HEK293T (cell line): ENCODE measurements around the gene ZNF831.

ENCODE experiments used
- CTCF ChIA-PET: fragments of 350-600 bp; formaldehyde crosslinking; extraction: SDS; loops from one replicate; lab custom pipeline; 2021; ENCODE audit warnings: antibody characterized with exemption, inconsistent platforms; lab: Yijun Ruan, JAX
- POLR2A ChIA-PET: fragments of 350-600 bp; formaldehyde crosslinking; extraction: SDS; loops from one replicate; lab custom pipeline; 2020; ENCODE audit warnings: antibody characterized with exemption, inconsistent platforms; lab: Yijun Ruan, JAX
- DNase-seq: peaks from one replicate; pipeline ENCODE4 v3.0.0; 2012; ENCODE audit warnings: mixed read lengths; ENCODE audit errors: extremely low spot score
- ARNT ChIP-seq: fragments of 450-650 bp; IDR thresholded peaks from 2 replicates; pipeline ENCODE4 v1.6.1; 2017; ENCODE audit warnings: mild to moderate bottlenecking
- BHLHE40 ChIP-seq: fragments of 450-650 bp; IDR thresholded peaks from 2 replicates; pipeline ENCODE4 v1.6.1; 2016; ENCODE audit warnings: mild to moderate bottlenecking, moderate library complexity, borderline replicate concordance
- CTBP1 ChIP-seq: fragments of 450-650 bp; IDR thresholded peaks from 2 replicates; pipeline ENCODE4 v1.6.1; 2016; ENCODE audit warnings: borderline replicate concordance
- ELF4 ChIP-seq: fragments of 450-650 bp; IDR thresholded peaks from 2 replicates; pipeline ENCODE4 v1.6.1; 2017; ENCODE audit warnings: antibody characterized with exemption
- FOXA1 ChIP-seq: fragments of 450-650 bp; IDR thresholded peaks from 2 replicates; pipeline ENCODE4 v1.6.1; 2016; ENCODE audit warnings: mild to moderate bottlenecking
- FOXK2 ChIP-seq: fragments of 450-650 bp; IDR thresholded peaks from 2 replicates; pipeline ENCODE4 v1.6.1; 2016; ENCODE audit warnings: mild to moderate bottlenecking
- FOXM1 ChIP-seq: fragments of 450-650 bp; IDR thresholded peaks from 2 replicates; pipeline ENCODE4 v1.6.1; 2017; ENCODE audit warnings: mild to moderate bottlenecking, borderline replicate concordance
- HDGF ChIP-seq: fragments of 450-650 bp; IDR thresholded peaks from 2 replicates; pipeline ENCODE4 v1.6.1; 2017; ENCODE audit warnings: antibody characterized with exemption, borderline replicate concordance
- L3MBTL2 ChIP-seq: fragments of 450-650 bp; conservative IDR thresholded peaks from 2 replicates; pipeline ENCODE4 v1.6.1; 2016; ENCODE audit warnings: mild to moderate bottlenecking
- LEF1 ChIP-seq: fragments of 450-650 bp; IDR thresholded peaks from 2 replicates; pipeline ENCODE4 v1.6.1; 2017; ENCODE audit warnings: mild to moderate bottlenecking, borderline replicate concordance
- NFRKB ChIP-seq: fragments of 450-650 bp; IDR thresholded peaks from 2 replicates; pipeline ENCODE4 v1.6.1; 2016; ENCODE audit warnings: mild to moderate bottlenecking, moderate library complexity
- SP1 ChIP-seq: fragments of 450-650 bp; IDR thresholded peaks from 2 replicates; pipeline ENCODE4 v1.6.1; 2017
- SUZ12 ChIP-seq: fragments of 450-650 bp; IDR thresholded peaks from 2 replicates; pipeline ENCODE4 v1.6.1; 2016; ENCODE audit warnings: mild to moderate bottlenecking
- TARDBP ChIP-seq: fragments of 450-650 bp; IDR thresholded peaks from 2 replicates; pipeline ENCODE4 v1.6.1; 2016
- ZNF384 ChIP-seq: fragments of 450-650 bp; IDR thresholded peaks from 2 replicates; pipeline ENCODE4 v1.6.1; 2016
- TF ChIP-seq, protein P1 (sequence below): fragments of 450-650 bp; IDR thresholded peaks from 2 replicates; pipeline ENCODE4 v1.6.1; 2016

ZNF831 gene

DNA sequence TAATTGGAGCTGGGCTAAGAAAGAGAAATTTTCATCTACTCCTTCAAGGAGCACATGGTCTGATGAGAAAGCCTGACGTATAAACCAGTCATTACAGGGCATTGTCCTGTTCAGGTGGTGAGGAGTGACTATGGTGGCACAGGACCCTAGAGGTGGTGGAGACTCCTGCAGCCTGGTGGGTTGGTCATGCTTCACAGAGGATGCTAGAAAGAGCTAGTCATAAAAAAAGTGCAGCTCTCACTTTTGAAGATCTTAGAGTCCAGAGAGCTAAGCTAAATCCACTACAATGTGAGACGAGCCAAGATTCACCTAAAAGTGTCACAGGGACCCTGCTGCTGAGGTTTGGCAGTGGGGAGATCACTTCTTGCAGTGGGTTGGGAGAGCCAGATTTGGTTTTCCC is 9.8 kb upstream of the ZNF831 start:
- POLR2A ChIA-PET = no interaction called here
- DNase-seq = no peak
- CTCF ChIA-PET = no interaction called here
- no peak for TF ChIP-seq LEF1
- TF ChIP-seq HDGF = no peak
- TF ChIP-seq FOXA1 = no peak
- TF ChIP-seq, protein P1, sequence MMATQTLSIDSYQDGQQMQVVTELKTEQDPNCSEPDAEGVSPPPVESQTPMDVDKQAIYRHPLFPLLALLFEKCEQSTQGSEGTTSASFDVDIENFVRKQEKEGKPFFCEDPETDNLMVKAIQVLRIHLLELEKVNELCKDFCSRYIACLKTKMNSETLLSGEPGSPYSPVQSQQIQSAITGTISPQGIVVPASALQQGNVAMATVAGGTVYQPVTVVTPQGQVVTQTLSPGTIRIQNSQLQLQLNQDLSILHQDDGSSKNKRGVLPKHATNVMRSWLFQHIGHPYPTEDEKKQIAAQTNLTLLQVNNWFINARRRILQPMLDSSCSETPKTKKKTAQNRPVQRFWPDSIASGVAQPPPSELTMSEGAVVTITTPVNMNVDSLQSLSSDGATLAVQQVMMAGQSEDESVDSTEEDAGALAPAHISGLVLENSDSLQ = no peak
- TF ChIP-seq FOXK2 = no peak
- TF ChIP-seq L3MBTL2 = no peak
- no peak for TF ChIP-seq TARDBP
- TF ChIP-seq ELF4 = no peak
- no peak for TF ChIP-seq ZNF384
- no peak for TF ChIP-seq SUZ12
- TF ChIP-seq CTBP1 = no peak
- TF ChIP-seq NFRKB = no peak
- no peak for TF ChIP-seq FOXM1
- TF ChIP-seq BHLHE40 = no peak
- no peak for TF ChIP-seq SP1

DNA sequence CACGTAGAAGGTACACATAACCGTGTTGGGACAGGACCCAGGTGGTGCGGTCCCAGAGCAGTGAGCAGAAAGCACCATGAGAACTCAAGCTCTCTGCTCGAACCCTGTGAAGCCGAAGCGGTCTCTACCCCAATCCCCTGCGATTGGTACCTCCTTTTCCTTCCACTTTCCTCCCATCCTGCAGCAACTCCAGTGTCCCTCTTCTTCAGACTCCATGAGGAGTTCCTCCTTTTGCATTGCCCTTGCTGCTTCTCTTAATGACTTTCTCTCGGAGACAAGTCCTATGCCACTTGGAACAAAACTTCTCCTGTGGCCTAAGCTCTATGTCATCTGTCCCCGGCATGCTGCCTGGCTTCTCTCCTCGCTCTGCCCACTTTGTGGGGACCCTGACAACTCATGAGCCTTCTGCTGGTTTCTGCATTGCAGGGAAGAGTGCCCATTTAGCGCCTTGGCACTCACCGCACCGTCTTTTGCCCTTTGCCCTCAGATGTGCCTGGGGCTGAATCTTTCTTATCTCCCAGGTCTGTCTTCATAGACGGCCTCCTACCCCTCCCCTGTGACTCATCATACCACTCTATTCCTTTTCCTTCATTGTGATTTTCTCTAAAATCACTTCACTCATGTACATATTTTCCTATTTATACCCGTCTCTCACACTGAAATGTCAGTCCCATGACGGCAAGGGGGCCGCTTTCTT is 9.2 kb upstream of the ZNF831 start:
- TF ChIP-seq L3MBTL2 (no peak), SP1 (no peak), CTBP1 (no peak), NFRKB (no peak), TARDBP (no peak), HDGF (no peak), BHLHE40 (no peak), FOXM1 (no peak), FOXA1 (no peak), FOXK2 (no peak), LEF1 (no peak), ZNF384 (no peak)
- TF ChIP-seq, protein P1 = no peak
- ChIA-PET POLR2A (no interaction called here), CTCF (no interaction called here)
- DNase-seq = no peak

DNA sequence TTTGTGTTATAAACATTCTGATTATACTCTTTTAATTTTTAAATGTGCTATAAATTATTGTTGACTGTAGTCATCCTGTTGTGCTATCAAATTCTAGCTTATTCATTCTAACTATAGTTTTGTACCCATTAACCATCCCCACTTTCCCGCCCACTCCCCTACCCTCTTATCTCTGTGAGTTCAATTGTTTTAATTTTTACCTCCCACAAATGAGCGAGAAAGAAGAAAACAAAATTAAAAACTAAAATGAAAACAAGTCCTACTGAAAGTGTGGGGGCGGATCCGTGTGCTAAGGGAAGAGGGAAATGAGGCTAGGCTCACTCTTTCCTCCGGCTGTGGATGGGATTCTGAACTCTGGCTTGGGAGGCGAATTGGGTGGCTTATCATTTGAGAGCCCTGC is 6.6 kb upstream of the ZNF831 start:
- TF ChIP-seq L3MBTL2 = no peak
- no peak for TF ChIP-seq NFRKB
- TF ChIP-seq ZNF384 = no peak
- no peak for TF ChIP-seq SP1
- TF ChIP-seq FOXM1 = no peak
- TF ChIP-seq BHLHE40 = no peak
- no peak for TF ChIP-seq FOXK2
- TF ChIP-seq, protein P1 = no peak
- TF ChIP-seq ELF4 = no peak
- no peak for TF ChIP-seq LEF1
- no peak for TF ChIP-seq FOXA1
- TF ChIP-seq HDGF = no peak
- TF ChIP-seq TARDBP = no peak
- no peak for TF ChIP-seq ARNT
- TF ChIP-seq SUZ12 = no peak
- TF ChIP-seq CTBP1 = no peak
- ChIA-PET CTCF (no interaction called here), POLR2A (no interaction called here)
- no peak for DNase-seq

DNA sequence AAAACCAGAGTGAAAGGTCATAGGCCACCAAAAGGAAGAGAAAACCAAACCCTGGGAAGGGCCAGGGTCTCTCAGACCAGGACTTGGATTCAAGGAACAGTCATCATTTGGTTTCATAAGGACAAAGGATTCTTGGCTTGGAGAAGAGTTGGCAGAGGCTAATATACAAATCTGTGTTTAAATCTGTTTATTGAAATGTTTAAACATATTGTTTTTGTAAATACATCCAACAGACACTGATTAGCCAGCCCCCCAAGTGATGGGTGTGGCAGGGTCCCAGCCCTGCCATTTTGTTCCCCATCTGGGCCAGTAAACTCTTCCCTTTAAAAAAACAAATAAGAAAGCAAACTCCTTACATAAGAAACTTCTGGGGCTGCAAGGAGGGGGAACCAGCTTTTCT is 6.1 kb upstream of the ZNF831 start:
- POLR2A ChIA-PET = no interaction called here
- TF ChIP-seq L3MBTL2 = no peak
- no peak for TF ChIP-seq BHLHE40
- TF ChIP-seq CTBP1 = no peak
- TF ChIP-seq TARDBP = no peak
- no peak for TF ChIP-seq FOXA1
- DNase-seq = no peak
- CTCF ChIA-PET = no interaction called here

DNA sequence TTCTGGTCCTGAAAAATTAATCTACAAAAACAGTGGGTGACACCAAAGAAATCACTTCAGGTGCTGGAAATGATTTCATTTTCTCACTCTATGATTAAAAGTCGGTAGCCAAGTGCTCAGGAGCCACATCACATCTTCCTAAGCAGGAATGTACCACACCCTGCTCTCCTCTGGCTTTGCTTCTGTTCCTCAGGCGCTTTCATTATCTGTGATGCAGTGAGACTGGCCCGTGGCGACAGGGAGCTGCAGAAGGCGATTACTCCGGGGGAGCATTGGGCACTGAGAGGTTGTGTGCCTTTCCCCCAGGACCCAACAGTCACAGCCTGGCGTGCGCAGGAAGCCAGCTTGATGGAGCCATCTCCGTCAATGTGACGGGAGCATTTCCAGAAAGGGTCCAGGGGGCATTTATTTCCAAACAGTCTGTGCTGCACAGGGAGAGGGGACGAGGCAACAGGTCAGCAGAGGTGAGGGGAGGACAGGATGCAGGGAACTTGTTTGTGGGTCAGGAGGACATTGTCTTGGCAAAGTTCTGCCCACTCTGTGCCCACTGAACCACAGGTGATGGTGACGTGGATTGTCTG is 5.6 kb upstream of the ZNF831 start:
- ChIA-PET CTCF (no interaction called here), POLR2A (no interaction called here)
- no peak for DNase-seq
- TF ChIP-seq ARNT = no peak
- TF ChIP-seq ZNF384 = no peak
- no peak for TF ChIP-seq HDGF
- no peak for TF ChIP-seq FOXK2
- no peak for TF ChIP-seq FOXA1
- no peak for TF ChIP-seq CTBP1
- TF ChIP-seq ELF4 = no peak
- TF ChIP-seq BHLHE40 = no peak
- TF ChIP-seq FOXM1 = no peak
- no peak for TF ChIP-seq TARDBP

DNA sequence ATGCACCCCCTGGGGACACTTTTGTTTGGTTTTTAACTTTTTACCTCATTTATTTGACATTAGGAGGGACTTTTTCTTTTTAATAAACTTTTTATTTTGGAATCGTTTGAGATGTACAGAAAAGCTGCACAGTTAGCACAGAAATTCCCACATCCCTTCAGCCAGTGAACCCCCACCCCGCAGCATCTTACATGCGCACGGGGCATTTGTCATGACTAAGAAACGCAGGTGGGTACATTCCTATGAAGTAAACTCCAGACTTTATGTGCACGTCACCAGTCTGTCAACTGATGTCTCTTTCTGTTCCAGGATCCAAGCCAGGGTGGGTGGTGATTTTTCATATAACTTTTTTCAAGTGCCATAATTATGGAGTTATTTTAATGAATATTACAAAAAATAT is 4.9 kb upstream of the ZNF831 start:
- ChIA-PET POLR2A (no interaction called here), CTCF (interaction anchor here (0.8 kb wide), 1 partner anchor 245 kb away, joined by 4 read pairs; no protein-coding TSS in a partner anchor)
- DNase-seq = no peak
- no peak for TF ChIP-seq TARDBP
- no peak for TF ChIP-seq SP1
- TF ChIP-seq BHLHE40 = no peak
- no peak for TF ChIP-seq ELF4
- no peak for TF ChIP-seq HDGF
- no peak for TF ChIP-seq NFRKB
- no peak for TF ChIP-seq ZNF384
- no peak for TF ChIP-seq LEF1
- no peak for TF ChIP-seq CTBP1
- no peak for TF ChIP-seq L3MBTL2
- TF ChIP-seq SUZ12 = no peak
- TF ChIP-seq FOXA1 = no peak
